IMR-90 (cell line): ENCODE measurements around the gene TSTD2. TPM values are rescaled to one million over a fixed set of nuclear protein-coding genes. Genes with fewer than 3 reads are reported as not detected.

Source experiments
- ATAC-seq: fragments of 200-7000 bp; cut with Tn5 transposase; 2 replicates; pipeline ENCODE4 v1.9.1; 2020; ENCODE audit warnings: low read depth, mild to moderate bottlenecking, moderate library complexity
- BruUV-seq: library from RNA; stranded (reverse); fragments of 400-500 nt; replicated peaks from 2 replicates; lab custom pipeline; 2021; lab: Mats Ljungman, UMichigan
- CTCF ChIA-PET: fragments of 300-600 bp; formaldehyde crosslinking; extraction: SDS; loops from one replicate; lab custom pipeline; 2021; ENCODE audit warnings: antibody characterized with exemption; lab: Yijun Ruan, JAX
- POLR2A ChIA-PET: fragments of 300-600 bp; sonication (Branson Sonifier 250); formaldehyde crosslinking; loops from one replicate; lab custom pipeline; 2022; ENCODE audit warnings: antibody characterized with exemption; ENCODE audit not compliant: unreplicated experiment; lab: Charles Lee
- DNase-seq: peaks from one replicate; pipeline ENCODE4 v3.0.0; 2013
- H2AFZ ChIP-seq: replicated peaks from 2 replicates; pipeline ENCODE3; 2013; ENCODE audit warnings: low read length, mild to moderate bottlenecking; ENCODE audit not compliant: poor library complexity
- H2AK5ac ChIP-seq: 2 replicates; pipeline ENCODE4 v1.6.1; 2013; ENCODE audit warnings: low read depth, low read length, inconsistent platforms
- H2AK9ac ChIP-seq: replicated peaks from 2 replicates; pipeline ENCODE3; 2013; ENCODE audit warnings: mild to moderate bottlenecking, low read depth, low read length, moderate library complexity; ENCODE audit not compliant: poor library complexity
- H2BK120ac ChIP-seq: 2 replicates; pipeline ENCODE4 v1.6.1; 2013; ENCODE audit warnings: low read depth, low read length, inconsistent platforms
- H2BK15ac ChIP-seq: 3 replicates; pipeline ENCODE4 v1.6.1; 2013; ENCODE audit warnings: low read depth, low read length, inconsistent platforms
- H2BK20ac ChIP-seq: 2 replicates; pipeline ENCODE4 v1.6.1; 2013; ENCODE audit warnings: low read depth, mild to moderate bottlenecking, inconsistent platforms, low read length, moderate library complexity
- H2BK5ac ChIP-seq: 2 replicates; pipeline ENCODE4 v1.6.1; 2013; ENCODE audit warnings: mild to moderate bottlenecking, low read depth, low read length, inconsistent platforms; ENCODE audit not compliant: poor library complexity, severe bottlenecking
- H3K14ac ChIP-seq: replicated peaks from 2 replicates; pipeline ENCODE4 v1.6.1; 2013; ENCODE audit warnings: low read depth, low read length, inconsistent platforms
- H3K18ac ChIP-seq: 2 replicates; pipeline ENCODE4 v1.6.1; 2013; ENCODE audit warnings: low read depth, low read length, control low read depth
- H3K23ac ChIP-seq: 2 replicates; pipeline ENCODE4 v1.6.1; 2013; ENCODE audit warnings: low read depth, low read length, inconsistent platforms
- H3K27ac ChIP-seq: 2 replicates; pipeline ENCODE4 v1.5.1; 2013; ENCODE audit warnings: mild to moderate bottlenecking, control low read depth, low read length; ENCODE audit not compliant: insufficient read depth
- H3K27me3 ChIP-seq: 2 replicates; pipeline ENCODE4 v1.6.1; 2013; ENCODE audit warnings: low read length; ENCODE audit not compliant: control insufficient read depth, insufficient read depth
- H3K36me3 ChIP-seq: 2 replicates; pipeline ENCODE4 v1.6.1; 2013; ENCODE audit warnings: low read length, mixed read lengths; ENCODE audit not compliant: control insufficient read depth, insufficient read depth
- H3K4ac ChIP-seq: 2 replicates; pipeline ENCODE4 v1.6.1; 2013; ENCODE audit warnings: low read depth, low read length, inconsistent platforms
- H3K4me1 ChIP-seq: 2 replicates; pipeline ENCODE4 v1.6.1; 2013; ENCODE audit warnings: low read length, mixed read lengths; ENCODE audit not compliant: control insufficient read depth, insufficient read depth
- H3K4me2 ChIP-seq: 2 replicates; pipeline ENCODE4 v1.6.1; 2013; ENCODE audit warnings: low read depth, mild to moderate bottlenecking, control low read depth, low read length, moderate library complexity
- H3K4me3 ChIP-seq: 2 replicates; pipeline ENCODE4 v1.5.1; 2013; ENCODE audit warnings: low read depth, mild to moderate bottlenecking, control low read depth, low read length, moderate library complexity; ENCODE audit not compliant: insufficient read depth
- H3K56ac ChIP-seq: 2 replicates; pipeline ENCODE4 v1.6.1; 2013; ENCODE audit warnings: low read length, inconsistent platforms; ENCODE audit not compliant: insufficient read depth; ENCODE audit errors: extremely low read depth
- H3K79me1 ChIP-seq, 2 experiments: 2 replicates each; pipeline ENCODE4 v1.6.1; 2013; ENCODE audit warnings: low read length in 2 of 2, inconsistent platforms in 1 of 2, low read depth in 1 of 2
- H3K9ac ChIP-seq: 2 replicates; pipeline ENCODE4 v1.6.1; 2013; ENCODE audit warnings: low read depth, low read length, control low read depth
- H3K9me1 ChIP-seq: 2 replicates; pipeline ENCODE4 v1.6.1; 2013; ENCODE audit warnings: low read length, inconsistent platforms; ENCODE audit not compliant: insufficient read depth
- H3K9me3 ChIP-seq: 2 replicates; pipeline ENCODE4 v1.6.1; 2013; ENCODE audit warnings: low read length; ENCODE audit not compliant: control insufficient read depth, insufficient read depth
- H4K20me1 ChIP-seq: 2 replicates; pipeline ENCODE4 v1.6.1; 2013; ENCODE audit warnings: low read length, inconsistent platforms; ENCODE audit not compliant: insufficient read depth
- H4K5ac ChIP-seq: 2 replicates; pipeline ENCODE4 v1.6.1; 2013; ENCODE audit warnings: mild to moderate bottlenecking, low read depth, low read length, control low read depth
- H4K8ac ChIP-seq, 2 experiments: 2 replicates each; pipeline ENCODE4 v1.6.1; 2013; ENCODE audit warnings: low read depth in 2 of 2, low read length in 2 of 2, control low read depth in 1 of 2, inconsistent platforms in 1 of 2
- H4K91ac ChIP-seq: 2 replicates; pipeline ENCODE4 v1.6.1; 2013; ENCODE audit warnings: low read depth, low read length, inconsistent platforms; ENCODE audit not compliant: insufficient read depth
- BHLHE40 ChIP-seq: fragments of 150-350 bp; IDR thresholded peaks from 2 replicates; pipeline ENCODE4 v1.6.1; 2016; ENCODE audit warnings: mild to moderate bottlenecking, low read depth, low read length
- CEBPB ChIP-seq: IDR thresholded peaks from 2 replicates; pipeline ENCODE4 v1.6.1; 2012; ENCODE audit warnings: low read depth, low read length, improper control_type of control experiment
- CHD1 ChIP-seq: IDR thresholded peaks from 2 replicates; pipeline ENCODE4 v1.6.1; 2012; ENCODE audit warnings: low read depth, low read length, improper control_type of control experiment
- FOS ChIP-seq: fragments of 150-350 bp; IDR thresholded peaks from 2 replicates; pipeline ENCODE4 v1.6.1; 2016; ENCODE audit warnings: low read depth, low read length
- MAFK ChIP-seq: IDR thresholded peaks from 2 replicates; pipeline ENCODE4 v1.6.1; 2012; ENCODE audit warnings: low read depth, low read length, improper control_type of control experiment
- MAZ ChIP-seq: IDR thresholded peaks from 2 replicates; pipeline ENCODE4 v1.6.1; 2012; ENCODE audit warnings: low read depth, mild to moderate bottlenecking, low read length, improper control_type of control experiment, moderate library complexity, borderline replicate concordance
- MXI1 ChIP-seq: IDR thresholded peaks from 2 replicates; pipeline ENCODE4 v1.6.1; 2012; ENCODE audit warnings: low read depth, mild to moderate bottlenecking, low read length, moderate library complexity, borderline replicate concordance
- NFE2L2 ChIP-seq: fragments of 150-350 bp; IDR thresholded peaks from 2 replicates; pipeline ENCODE4 v1.6.1; 2016; ENCODE audit warnings: low read depth, mild to moderate bottlenecking, low read length
- POLR2A ChIP-seq: IDR thresholded peaks from 2 replicates; pipeline ENCODE4 v1.6.1; 2012; ENCODE audit warnings: mild to moderate bottlenecking, low read depth, low read length
- RAD21 ChIP-seq: IDR thresholded peaks from 2 replicates; pipeline ENCODE4 v1.6.1; 2012; ENCODE audit warnings: low read length, improper control_type of control experiment
- RCOR1 ChIP-seq: IDR thresholded peaks from 2 replicates; pipeline ENCODE4 v1.6.1; 2012; ENCODE audit warnings: mild to moderate bottlenecking, low read length, improper control_type of control experiment; ENCODE audit not compliant: insufficient replicate concordance
- RFX5 ChIP-seq: IDR thresholded peaks from 2 replicates; pipeline ENCODE4 v1.8.0; 2012; ENCODE audit warnings: low read depth, mild to moderate bottlenecking, low read length, moderate library complexity
- SMC3 ChIP-seq: fragments of 150-350 bp; IDR thresholded peaks from 2 replicates; pipeline ENCODE4 v1.6.1; 2016; ENCODE audit warnings: low read depth, mild to moderate bottlenecking, antibody characterized with exemption, low read length, moderate library complexity
- USF2 ChIP-seq: fragments of 150-350 bp; IDR thresholded peaks from 2 replicates; pipeline ENCODE4 v1.6.1; 2017; ENCODE audit warnings: mild to moderate bottlenecking, antibody characterized with exemption, low read length, low read depth
- WGBS, 2 experiments: methylation state at CpG; one replicate each; pipeline versions ENCODE4 v1.1.5 to v1.1.7; 2013; ENCODE audit warnings: missing lambda C conversion rate in 2 of 2; ENCODE audit not compliant: insufficient read length in 1 of 2; ENCODE audit errors: extremely low coverage in 2 of 2; 5-methylcytosine and 5-hydroxymethylcytosine counted together
- dilution Hi-C: fragments of 300-500 bp; cut with HindIII; formaldehyde crosslinking; loops from one replicate; pipeline ENCODE4 v1.14.3; 2018; ENCODE audit warnings: low sequenced_read_pairs; ENCODE audit not compliant: unreplicated experiment
- in situ Hi-C: fragments of 300-500 bp; cut with MboI; formaldehyde crosslinking; loops from 3 replicates; pipeline ENCODE4 v1.14.3; 2019; ENCODE audit warnings: low sequenced_read_pairs, inconsistent platforms, mixed read lengths
- intact Hi-C: fragments of 100-400 bp; cut with micrococcal nuclease; formaldehyde crosslinking; loops from 2 replicates; pipeline ENCODE4 v1.10.0; 2022
- polyA plus RNA-seq, 3 experiments: library from polyadenylated mRNA; depleted of rRNA; stranded (reverse); fragments of >200 nt; gene quantifications; 2 replicates each; pipeline ENCODE4 v1.2.3, GENCODE V29; 2012; ENCODE audit warnings: low replicate concordance in 1 of 3
- total RNA-seq: library from RNA; depleted of rRNA; stranded (reverse); fragments of >200 nt; gene quantifications from 2 replicates; pipeline ENCODE4 v1.2.3, GENCODE V29; 2012
- TF ChIP-seq, protein P1 (sequence below): fragments of 150-350 bp; IDR thresholded peaks from 2 replicates; pipeline ENCODE4 v1.6.1; 2016; ENCODE audit warnings: low read depth, mild to moderate bottlenecking, low read length, moderate library complexity, borderline replicate concordance
- TF ChIP-seq, protein P2 (sequence below): conservative IDR thresholded peaks from 2 replicates; pipeline ENCODE4 v1.5.1; 2012; ENCODE audit warnings: mild to moderate bottlenecking, low read depth, low read length, improper control_type of control experiment

The TSTD2 gene
- total and polyA plus RNA-seq, 2 of the 4 experiments (the other 2 are of a cell fraction) = 11.2 to 16.3 TPM

DNA sequence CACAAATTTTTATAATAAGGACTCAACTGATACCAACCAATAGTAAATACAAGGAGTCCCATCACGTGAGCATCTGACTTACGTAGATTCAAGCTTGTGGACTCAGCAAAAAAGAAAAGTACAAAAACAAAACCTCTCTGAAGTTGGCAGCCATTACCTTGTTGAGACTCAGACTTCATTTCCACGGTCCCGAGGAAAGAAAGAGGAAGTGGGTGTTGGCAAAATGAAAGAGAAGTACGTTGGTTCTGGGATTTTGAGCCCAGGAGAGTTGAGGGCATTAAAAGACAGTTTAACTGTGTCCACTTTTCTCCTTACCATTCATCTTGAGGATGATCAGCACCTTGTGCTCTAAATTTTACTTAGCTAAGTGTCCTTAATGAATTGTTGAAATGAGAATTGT, 27.2 kb upstream of the TSTD2 start:
- Histone ChIP-seq H3K9ac (no peak overlapping the region), H3K56ac (no peak overlapping the region), H3K18ac (peak overlapping the region; percentile 83; the same call in 1 of the 2 replicates), H2BK20ac (peak overlapping the region; percentile 65), H3K4ac (peak overlapping the region; percentile 55; the same call in 1 of the 2 replicates), H3K4me2 (peak overlapping the region; percentile 37; the same call in 1 of the 2 replicates), H2AK5ac (peak overlapping the region; percentile 0; the same call in 1 of the 2 replicates), H4K20me1 (no peaks in the 10 kb centered on the region), H3K4me3 (no peak overlapping the region), H3K36me3 (peaks cover 43% of the 10 kb centered on the region), H2BK120ac (peak overlapping the region; percentile 67), H3K27ac (peak overlapping the region; percentile 98), H2AFZ (no peak overlapping the region), H3K9me1 (peaks cover 4% of the 10 kb centered on the region; the same call in 1 of the 2 replicates), H3K27me3 (no peaks in the 10 kb centered on the region), H3K14ac (peak overlapping the region; percentile 74; the same call in 1 of the 2 replicates), H3K79me1 (peaks cover 18 to 19% of the 10 kb centered on the region in 2 experiments), H4K91ac (no peak overlapping the region), H4K8ac (peak overlapping the region in 1 of 2 experiments; percentile 81; a peak in 2 of 4 replicates), H3K9me3 (no peaks in the 10 kb centered on the region), H2BK15ac (peak overlapping the region; percentile 37; the same call in 1 of the 3 replicates), H3K4me1 (peaks cover 4% of the 10 kb centered on the region), H2AK9ac (no peak overlapping the region), H4K5ac (peak overlapping the region; percentile 81), H2BK5ac (peak overlapping the region; percentile 89), H3K23ac (peak overlapping the region; percentile 48; the same call in 1 of the 2 replicates)
- in situ Hi-C loops (no loop called here), intact Hi-C loops (no loop called here), dilution Hi-C loops (no loop called here)
- ChIA-PET CTCF (interaction anchor here (0.9 to 1.3 kb wide), 2 partner anchors 19 to 22 kb away, joined by 3 read pairs; no protein-coding TSS in a partner anchor), POLR2A (no interaction called here)
- ATAC-seq (no peak), DNase-seq (no peak)
- no TSS peak for BruUV-seq
- TF ChIP-seq RCOR1 (no peak), RFX5 (no peak), NFE2L2 (no peak), SMC3 (no peak), POLR2A (no peak), RAD21 (no peak), FOS (no peak), CHD1 (no peak), CEBPB (no peak), BHLHE40 (no peak), MAFK (no peak), USF2 (no peak), MXI1 (no peak), MAZ (no peak)
- TF ChIP-seq, protein P1, sequence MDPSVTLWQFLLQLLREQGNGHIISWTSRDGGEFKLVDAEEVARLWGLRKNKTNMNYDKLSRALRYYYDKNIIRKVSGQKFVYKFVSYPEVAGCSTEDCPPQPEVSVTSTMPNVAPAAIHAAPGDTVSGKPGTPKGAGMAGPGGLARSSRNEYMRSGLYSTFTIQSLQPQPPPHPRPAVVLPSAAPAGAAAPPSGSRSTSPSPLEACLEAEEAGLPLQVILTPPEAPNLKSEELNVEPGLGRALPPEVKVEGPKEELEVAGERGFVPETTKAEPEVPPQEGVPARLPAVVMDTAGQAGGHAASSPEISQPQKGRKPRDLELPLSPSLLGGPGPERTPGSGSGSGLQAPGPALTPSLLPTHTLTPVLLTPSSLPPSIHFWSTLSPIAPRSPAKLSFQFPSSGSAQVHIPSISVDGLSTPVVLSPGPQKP = no peak
- TF ChIP-seq, protein P2, sequence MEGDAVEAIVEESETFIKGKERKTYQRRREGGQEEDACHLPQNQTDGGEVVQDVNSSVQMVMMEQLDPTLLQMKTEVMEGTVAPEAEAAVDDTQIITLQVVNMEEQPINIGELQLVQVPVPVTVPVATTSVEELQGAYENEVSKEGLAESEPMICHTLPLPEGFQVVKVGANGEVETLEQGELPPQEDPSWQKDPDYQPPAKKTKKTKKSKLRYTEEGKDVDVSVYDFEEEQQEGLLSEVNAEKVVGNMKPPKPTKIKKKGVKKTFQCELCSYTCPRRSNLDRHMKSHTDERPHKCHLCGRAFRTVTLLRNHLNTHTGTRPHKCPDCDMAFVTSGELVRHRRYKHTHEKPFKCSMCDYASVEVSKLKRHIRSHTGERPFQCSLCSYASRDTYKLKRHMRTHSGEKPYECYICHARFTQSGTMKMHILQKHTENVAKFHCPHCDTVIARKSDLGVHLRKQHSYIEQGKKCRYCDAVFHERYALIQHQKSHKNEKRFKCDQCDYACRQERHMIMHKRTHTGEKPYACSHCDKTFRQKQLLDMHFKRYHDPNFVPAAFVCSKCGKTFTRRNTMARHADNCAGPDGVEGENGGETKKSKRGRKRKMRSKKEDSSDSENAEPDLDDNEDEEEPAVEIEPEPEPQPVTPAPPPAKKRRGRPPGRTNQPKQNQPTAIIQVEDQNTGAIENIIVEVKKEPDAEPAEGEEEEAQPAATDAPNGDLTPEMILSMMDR = no peak
- no CpG with 5 or more reads among the region's 5 CpGs for WGBS, 2 experiments
